ENCODE measurements around the gene MRPL55.
A peak's percentile ranks its signal among the peaks of the same experiment; 100 is the strongest.

MRPL55 gene

DNA sequence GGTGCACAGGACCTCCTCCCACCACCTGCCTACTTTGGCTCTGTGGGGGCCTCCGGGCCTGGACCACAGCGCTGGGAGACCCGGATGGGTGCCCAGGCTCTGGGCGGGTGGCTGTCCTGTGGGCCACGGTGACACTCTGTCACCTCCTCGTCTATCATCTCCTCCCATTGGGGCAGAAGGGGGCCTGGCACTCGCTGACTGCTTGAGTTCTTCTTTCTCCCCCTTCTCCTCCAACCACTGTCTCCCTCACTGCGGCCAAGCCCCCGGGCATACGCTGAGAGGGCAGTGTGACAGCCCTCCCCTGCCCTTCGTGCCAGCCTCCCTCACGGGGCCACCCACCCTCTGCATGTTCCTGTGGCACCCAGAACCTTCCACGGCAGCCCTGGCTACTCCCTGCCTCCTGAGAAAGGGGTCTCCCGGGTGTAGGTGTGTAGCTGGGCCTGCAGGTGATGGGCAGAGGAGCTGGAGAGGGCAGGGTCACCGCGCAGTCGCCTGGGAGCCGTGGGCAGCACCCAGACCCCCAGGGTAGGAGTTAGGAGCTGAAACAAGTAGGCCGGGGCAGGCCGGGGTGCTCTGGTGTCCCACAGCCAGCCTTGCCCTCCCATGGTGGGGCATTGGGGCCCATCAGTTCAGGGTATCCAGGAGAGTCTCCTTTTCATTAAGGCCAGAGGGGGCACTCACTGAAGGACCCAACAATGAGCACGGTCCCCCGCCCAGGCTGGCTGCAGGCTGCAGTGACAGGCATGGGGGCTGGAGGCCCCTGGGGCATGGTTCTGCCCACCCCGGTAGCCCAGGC is 35.8 kb downstream of the MRPL55 start:
- no peak for DNase-seq

DNA sequence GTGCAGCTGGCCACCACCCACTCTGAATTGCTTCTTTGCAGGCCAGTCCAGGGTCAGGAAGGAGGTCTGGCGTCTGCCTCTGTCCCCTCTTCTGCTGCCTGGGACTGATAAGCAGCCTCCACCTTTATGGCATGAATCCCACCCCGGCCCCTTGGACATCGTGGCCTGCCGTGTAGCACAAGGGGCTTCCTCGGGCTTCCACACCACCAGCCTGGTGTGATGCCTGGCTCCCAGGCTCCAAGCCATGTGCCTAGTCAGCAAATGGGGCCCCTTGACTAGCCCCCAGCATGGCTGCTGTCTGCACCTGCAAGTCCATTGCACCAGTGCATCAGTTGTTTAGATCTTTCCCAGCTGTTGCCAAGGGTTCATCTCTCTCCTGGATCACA is 36.4 kb downstream of the MRPL55 start:
- no peak for DNase-seq

DNA sequence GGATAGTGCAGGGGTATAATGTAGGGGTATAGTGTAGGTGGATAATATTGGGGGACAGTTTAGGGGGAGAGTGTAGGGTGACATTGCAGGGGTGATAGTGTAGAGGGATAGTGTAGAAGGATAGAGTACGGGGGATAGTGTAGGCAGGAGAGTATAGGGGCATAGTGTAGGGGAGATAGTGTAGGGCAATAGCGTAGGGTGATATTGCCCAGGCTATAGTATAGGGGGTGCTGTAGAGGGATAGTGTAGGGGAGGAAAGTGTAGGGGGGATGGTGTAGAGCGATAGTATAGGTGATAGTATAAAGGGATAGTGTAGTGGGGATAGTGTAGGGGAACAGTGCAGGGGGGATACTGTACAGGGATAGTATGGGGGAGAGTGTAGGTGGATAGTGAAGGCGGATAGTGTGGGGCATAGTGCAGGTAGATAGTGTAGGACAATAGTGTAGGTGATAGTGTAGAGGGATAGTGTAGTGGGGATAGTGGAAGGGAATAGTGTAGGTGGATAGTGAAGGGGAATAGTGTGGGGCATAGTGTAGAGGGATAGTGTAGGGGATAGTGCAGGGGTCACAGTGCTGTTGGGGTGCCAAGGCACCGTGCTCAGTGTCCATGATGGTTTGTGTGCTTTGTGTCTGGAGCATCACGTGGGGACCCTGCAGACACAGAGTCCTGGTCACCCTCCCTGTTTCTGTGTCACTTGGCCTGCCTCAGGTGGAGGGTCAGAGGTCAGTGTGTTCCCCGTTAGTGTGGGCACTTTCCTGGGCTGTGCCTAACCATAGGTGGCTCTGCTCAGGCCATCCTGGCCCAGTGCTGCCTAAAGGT is 37.1 kb downstream of the MRPL55 start:
- no peak for DNase-seq

DNA sequence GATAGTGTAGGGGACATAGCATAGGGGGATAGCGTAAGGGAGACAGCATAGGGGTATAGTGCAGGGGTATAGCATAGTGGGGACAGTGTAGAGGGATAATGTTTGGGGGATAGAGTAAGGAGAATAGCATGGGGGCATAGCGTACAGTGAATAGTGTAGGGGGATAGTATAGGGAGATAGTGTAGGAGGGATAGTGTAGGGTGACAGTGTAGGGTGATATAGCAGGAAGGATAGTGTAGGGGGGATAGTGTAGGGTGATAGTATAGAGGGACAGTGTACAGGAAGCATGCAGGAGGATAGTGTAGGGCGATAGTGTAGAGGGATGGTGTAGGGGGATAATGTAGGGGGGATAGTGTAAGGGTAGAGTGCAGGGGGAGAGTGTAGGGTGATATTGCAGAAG is 38.2 kb downstream of the MRPL55 start:
- DNase-seq, result no peak

- DNase-seq, result no peak
Measured at GRCh38 chr1:228070173-228070572, 38.9 kb downstream of the MRPL55 start.

DNA sequence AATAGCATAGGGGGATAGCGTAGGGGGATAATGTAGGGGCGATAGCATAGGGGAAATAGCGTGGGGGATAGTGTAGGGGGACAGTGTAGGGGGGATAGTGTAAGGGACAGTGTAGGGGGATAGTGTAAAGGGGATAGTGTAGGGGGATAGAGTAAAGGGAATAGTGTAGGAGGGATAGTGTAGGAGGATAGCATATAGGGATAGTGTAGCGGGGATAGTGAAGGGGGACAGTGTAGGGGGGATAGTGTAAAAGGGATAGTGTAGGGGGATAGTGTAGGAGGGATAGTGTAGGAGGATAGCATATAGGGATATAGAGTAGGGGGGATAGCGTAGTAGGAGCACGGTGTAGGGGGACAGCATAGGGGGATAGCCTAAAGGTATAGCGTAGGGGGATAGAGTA is 40.7 kb downstream of the MRPL55 start:
- DNase-seq, result no peak

DNA sequence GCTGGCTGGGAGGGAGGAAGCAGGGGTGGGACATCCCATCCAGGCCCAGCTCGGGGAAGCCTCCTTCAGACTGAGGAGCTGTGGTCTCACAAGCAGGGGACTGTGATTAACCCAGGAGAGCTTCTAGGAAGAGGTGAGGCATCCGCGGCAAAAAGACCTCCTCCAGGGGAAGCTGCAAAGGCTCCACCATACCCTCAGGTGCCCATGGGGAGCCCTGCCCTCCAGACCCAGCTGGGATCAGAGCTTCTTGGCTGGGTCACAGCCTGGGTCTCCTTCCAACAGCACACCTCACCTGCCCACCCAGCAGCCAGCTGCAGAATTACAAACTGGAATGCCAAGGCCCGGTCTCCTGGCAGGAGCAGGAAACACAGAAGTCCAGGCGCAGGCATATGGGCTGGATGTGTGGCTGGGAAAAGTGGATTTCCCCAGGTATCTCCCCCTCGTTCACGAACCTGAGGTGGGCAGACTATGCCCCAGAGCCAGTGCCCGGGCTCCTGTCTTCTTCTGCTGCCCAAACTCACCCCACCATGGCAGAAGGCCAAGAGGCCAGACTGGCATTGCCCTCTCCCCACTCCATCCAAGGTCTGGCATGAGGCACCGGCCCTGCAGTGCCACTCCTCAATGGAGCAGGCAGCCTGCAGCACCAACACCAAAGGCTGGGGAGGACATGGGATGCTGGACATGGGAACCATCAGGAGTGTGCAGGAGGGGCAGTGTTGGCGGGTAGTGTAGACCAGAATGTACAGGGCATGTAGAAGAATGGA is 42.0 kb downstream of the MRPL55 start:
- no peak for DNase-seq

DNA sequence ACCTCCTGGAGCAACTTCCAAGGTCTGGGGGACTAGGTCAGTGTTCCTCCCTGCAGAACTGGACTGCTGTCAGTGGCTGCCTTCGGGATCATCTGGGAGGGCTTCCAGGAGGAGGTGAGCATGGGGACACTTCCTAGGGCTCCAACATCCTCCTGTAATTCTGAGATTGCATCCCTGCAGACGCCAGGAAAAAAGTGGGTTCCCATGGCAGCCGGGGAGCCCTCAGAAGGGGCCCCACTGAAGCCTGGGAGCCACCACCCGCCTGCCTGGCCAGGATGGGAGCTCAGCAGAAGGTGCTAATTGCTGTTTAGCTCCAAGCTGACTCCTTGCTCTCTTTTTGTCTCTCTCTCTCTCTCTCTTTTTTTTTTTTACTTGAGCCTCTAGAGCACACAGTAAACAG is 42.7 kb downstream of the MRPL55 start:
- DNase-seq, result no peak

DNA sequence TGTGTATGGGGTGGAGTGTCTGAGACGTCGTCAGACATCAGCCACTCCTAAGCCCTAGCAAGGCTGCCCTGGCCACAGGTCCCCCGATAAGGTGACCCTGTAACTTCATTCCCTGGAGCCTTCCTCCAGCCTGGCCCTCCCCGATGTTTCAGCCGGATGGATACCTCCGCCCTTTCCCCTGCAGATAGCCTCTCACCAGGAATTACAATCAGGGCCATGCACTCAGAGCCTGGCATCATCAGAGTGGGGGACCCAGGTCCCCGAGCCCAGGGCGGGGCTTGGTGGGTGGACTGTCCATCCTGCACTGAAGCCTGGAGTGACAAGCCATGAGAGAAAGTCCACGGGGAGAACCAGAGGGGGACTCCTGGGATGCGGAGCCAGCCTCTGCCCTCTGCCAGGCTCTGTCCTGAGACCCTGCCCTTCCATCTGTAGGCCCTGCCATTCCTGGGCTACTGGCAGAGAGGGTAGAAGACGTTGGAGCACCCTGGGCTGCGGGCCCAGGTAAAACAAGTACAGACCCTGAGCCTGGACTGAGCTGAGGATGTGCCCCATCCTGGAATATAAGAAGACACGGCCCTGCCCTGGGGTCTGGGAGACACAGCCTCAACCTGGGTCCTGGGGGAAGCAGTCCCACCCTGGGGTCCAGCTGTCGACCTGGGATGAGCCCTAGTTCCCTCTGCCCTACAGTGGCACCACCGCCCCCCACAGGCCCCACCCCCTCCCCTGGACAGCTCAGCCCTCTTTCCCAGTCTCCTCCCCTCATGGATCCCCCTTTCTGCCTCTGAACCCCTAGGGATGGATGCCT is 43.4 kb downstream of the MRPL55 start:
- DNase-seq, result no peak

GRCh38 chr1:228064741-228065542 is 44.2 kb downstream of the MRPL55 start:
- no peak for DNase-seq

DNA sequence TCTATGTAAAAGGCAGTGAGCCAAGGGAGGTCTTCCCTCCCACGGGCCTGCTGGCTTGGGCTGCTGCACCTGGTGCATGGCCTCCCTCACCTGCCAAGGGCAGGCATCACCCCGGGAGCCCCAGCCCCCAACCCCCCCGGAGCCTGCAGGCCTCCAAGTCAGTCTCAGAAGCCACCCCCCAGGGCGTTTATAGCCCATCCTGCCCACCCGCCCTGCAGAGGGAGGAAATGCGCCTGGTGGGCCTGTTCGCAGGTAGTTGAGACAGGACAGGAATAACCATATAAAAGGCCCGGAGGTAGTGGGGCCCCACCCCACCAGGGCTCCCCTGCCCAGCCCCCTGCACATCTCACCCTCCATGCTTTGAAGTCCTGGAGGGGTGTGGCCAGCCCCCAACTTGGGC is 44.8 kb downstream of the MRPL55 start:
- no peak for DNase-seq

GRCh38 chr1:228063251-228064191 is 45.6 kb downstream of the MRPL55 start:
- no peak for DNase-seq

DNA sequence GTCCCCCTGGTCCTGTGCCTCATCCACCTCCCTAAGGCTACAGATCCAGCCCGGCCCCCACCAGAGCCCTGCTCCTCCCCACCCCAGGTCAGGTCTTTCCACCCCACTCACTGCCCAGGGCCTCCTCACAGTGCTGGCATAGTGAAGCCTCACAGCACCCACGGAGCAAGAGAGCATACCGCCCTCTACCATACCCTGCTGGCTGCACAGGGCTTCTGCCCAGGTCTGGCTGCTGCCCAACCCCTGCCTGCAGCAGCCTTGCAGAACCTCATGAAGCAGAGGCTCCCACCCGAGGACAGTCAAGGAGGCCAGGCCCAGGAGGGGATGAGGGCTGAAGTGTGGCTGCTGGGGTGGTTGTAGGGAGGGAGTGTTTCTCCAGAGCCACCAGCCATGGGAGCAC is 46.3 kb downstream of the MRPL55 start:
- no peak for DNase-seq

DNA sequence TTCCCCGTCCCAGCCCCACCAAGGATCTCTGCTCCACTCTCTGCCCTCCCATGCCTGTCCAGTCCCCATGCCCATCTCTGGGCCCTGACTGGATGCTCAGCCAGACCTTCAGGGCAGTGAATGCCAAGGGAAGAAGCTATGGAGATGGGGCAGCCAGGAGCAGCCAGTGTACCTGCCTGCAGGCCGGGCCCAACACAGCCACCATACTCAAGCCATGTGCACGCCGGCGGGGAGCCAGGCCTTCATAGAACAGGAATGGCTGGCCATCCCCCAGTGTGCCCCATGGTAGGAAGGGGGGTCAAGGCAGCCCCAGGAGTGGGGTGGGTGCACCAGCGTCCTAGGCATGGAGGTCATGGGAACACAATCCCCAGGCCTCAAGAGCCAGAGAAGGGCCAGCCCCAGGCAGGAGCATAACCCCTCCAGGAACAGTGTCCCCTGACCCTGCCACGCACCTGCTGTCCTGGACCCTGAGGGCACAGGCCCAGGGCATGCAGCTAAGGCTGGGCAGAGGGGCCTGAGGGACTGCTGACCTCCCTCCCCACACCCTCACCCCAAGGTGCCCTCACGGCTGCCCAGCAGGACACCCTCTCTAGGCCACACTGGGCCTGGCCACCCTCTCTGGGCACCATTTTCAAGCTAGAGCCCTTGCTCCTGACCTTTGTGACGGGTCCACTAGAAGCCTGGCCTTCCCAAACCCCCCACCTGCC is 46.9 kb downstream of the MRPL55 start:
- no peak for DNase-seq

- no peak for DNase-seq
Measured at GRCh38 chr1:228061411-228062084, 47.6 kb downstream of the MRPL55 start.

DNA sequence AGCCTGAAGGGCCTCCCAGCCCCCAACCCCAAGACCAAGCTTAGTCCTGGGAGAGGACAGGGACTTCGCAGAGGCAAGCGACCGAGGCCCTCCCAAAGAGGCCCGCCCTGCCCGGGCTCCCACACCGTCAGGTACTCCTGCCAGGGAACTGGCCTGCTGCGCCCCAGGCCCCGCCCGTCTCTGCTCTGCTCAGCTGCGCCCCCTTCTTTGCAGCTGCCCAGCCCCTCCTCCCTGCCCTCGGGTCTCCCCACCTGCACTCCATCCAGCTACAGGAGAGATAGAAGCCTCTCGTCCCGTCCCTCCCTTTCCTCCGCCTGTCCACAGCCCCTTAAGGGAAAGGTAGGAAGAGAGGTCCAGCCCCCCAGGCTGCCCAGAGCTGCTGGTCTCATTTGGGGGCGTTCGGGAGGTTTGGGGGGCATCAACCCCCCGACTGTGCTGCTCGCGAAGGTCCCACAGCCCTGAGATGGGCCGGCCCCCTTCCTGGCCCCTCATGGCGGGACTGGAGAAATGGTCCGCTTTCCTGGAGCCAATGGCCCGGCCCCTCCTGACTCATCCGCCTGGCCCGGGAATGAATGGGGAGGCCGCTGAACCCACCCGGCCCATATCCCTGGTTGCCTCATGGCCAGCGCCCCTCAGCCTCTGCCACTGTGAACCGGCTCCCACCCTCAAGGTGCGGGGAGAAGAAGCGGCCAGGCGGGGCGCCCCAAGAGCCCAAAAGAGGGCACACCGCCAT is 48.5 kb downstream of the MRPL55 start:
- no peak for DNase-seq

- DNase-seq, result peak; percentile 54
Measured at GRCh38 chr1:228059634-228060457, 49.3 kb downstream of the MRPL55 start.

Data from right kidney (tissue), 1 donor.